ENCODE results near the gene SAAL1. TPM values are rescaled to one million over a fixed set of nuclear protein-coding genes. Genes with fewer than 3 reads are reported as not detected.

SAAL1 gene
- total RNA-seq, 2 experiments from 2014 or later = 32.2 to 52.3 TPM

DNA sequence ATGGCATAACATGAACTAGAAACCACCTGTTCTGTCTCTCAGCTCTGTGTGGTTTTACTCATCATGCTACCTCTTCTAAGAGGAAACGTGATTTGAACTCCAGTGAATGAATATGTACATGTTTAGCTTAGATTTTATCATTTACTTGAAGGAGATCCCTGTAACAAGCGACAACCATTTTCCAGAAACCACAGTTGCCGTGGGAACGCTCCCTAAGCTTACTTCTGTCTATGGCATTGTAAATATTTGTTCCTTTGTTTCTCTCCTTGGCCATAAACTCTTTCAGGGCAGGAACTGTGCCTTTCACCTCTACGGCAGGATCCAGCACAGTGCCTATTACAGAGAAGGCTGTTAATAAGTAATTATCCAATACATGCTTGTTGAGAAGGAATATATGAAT is 42.8 kb downstream of the SAAL1 start:
- Histone ChIP-seq H3K4me1 (ENCODE audit: insufficient read depth, low read length, poor library complexity, severe bottlenecking) (peaks cover 17% of the 10 kb centered on the region), H3K27ac (ENCODE audit: low read depth, low read length, poor library complexity, severe bottlenecking) (no peak overlapping the region), H2AFZ (ENCODE audit: low read length) (no peak overlapping the region), H3K9me3 (ENCODE audit: low read length) (no peaks in the 10 kb centered on the region), H3K36me3 (ENCODE audit: insufficient read depth, low read length) (no peaks in the 10 kb centered on the region), H3K79me2 (ENCODE audit: insufficient read depth, low read depth, low read length) (no peaks in the 10 kb centered on the region), H3K4me2 (ENCODE audit: low read length) (no peak overlapping the region), H4K20me1 (ENCODE audit: insufficient read depth, low read length) (no peaks in the 10 kb centered on the region), H3K9me2 (ENCODE audit: insufficient read depth, low read length) (no peaks in the 10 kb centered on the region), H3K4me3 (ENCODE audit: low read depth, low read length, poor library complexity, severe bottlenecking) (no peak overlapping the region)
- no peak for TF ChIP-seq EZH2phosphoT487 (IDR thresholded peaks at IDR 0.05; ENCODE audit: borderline replicate concordance, low read depth, low read length)
- TF ChIP-seq, protein P1, sequence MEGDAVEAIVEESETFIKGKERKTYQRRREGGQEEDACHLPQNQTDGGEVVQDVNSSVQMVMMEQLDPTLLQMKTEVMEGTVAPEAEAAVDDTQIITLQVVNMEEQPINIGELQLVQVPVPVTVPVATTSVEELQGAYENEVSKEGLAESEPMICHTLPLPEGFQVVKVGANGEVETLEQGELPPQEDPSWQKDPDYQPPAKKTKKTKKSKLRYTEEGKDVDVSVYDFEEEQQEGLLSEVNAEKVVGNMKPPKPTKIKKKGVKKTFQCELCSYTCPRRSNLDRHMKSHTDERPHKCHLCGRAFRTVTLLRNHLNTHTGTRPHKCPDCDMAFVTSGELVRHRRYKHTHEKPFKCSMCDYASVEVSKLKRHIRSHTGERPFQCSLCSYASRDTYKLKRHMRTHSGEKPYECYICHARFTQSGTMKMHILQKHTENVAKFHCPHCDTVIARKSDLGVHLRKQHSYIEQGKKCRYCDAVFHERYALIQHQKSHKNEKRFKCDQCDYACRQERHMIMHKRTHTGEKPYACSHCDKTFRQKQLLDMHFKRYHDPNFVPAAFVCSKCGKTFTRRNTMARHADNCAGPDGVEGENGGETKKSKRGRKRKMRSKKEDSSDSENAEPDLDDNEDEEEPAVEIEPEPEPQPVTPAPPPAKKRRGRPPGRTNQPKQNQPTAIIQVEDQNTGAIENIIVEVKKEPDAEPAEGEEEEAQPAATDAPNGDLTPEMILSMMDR (conservative IDR thresholded peaks at IDR 0.05; ENCODE audit: low read length) = no peak
- ChIA-PET POLR2A (no interaction called here), CTCF (ENCODE audit: unreplicated experiment) (no interaction called here)
- DNase-seq (ENCODE audit: low spot score) = no peak
- intact Hi-C loops (cut with micrococcal nuclease; ENCODE audit: unreplicated experiment) = no loop called here
- BruUV-seq (replicated peaks) = no TSS peak

DNA sequence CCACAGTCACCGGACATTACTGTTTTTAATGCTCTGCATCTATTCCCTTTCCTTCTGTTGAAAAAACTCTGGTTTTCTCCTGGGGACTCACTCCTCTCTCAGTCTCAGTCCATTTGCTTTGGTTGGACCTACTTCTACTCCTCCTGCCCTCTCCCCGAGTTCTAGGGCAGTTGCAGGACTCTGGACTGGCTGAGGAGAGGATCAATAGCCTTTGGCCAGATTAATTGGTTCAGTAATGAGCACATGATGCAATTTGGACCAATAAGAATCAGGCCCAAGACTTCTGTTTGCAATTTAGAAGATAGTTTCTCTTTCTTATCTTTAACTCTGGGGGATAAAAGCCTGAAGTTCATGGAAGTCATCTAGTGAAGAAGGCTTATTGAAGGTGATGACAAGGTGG is 44.5 kb downstream of the SAAL1 start:
- BruUV-seq (replicated peaks) = no TSS peak
- ChIA-PET CTCF (ENCODE audit: unreplicated experiment) (no interaction called here), POLR2A (no interaction called here)

GRCh38 chr11:18056561-18057181 is 49.2 kb downstream of the SAAL1 start:
- BruUV-seq (replicated peaks) = no TSS peak
- no peak for TF ChIP-seq EZH2phosphoT487 (IDR thresholded peaks at IDR 0.05; ENCODE audit: borderline replicate concordance, low read depth, low read length)
- TF ChIP-seq, protein P1 (conservative IDR thresholded peaks at IDR 0.05; ENCODE audit: low read length) = no peak
- ChIA-PET CTCF (ENCODE audit: unreplicated experiment) (no interaction called here), POLR2A (no interaction called here)
- Histone ChIP-seq H3K36me3 (ENCODE audit: insufficient read depth, low read length) (no peaks in the 10 kb centered on the region), H4K20me1 (ENCODE audit: insufficient read depth, low read length) (no peaks in the 10 kb centered on the region), H3K4me3 (ENCODE audit: low read depth, low read length, poor library complexity, severe bottlenecking) (no peak overlapping the region), H3K79me2 (ENCODE audit: insufficient read depth, low read depth, low read length) (no peaks in the 10 kb centered on the region), H3K4me1 (ENCODE audit: insufficient read depth, low read length, poor library complexity, severe bottlenecking) (peaks cover 5% of the 10 kb centered on the region), H3K9me2 (ENCODE audit: insufficient read depth, low read length) (no peaks in the 10 kb centered on the region), H3K4me2 (ENCODE audit: low read length) (no peak overlapping the region), H3K27ac (ENCODE audit: low read depth, low read length, poor library complexity, severe bottlenecking) (no peak overlapping the region), H3K9me3 (ENCODE audit: low read length) (no peaks in the 10 kb centered on the region), H2AFZ (ENCODE audit: low read length) (no peak overlapping the region)
- intact Hi-C loops (cut with micrococcal nuclease; ENCODE audit: unreplicated experiment) = no loop called here
- no peak for DNase-seq (ENCODE audit: low spot score)

More for the DNA sequence above, 44.5 kb downstream of the SAAL1 start:
- no peak overlapping the region for H3K4me3 ChIP-seq (ENCODE audit: low read depth, low read length, poor library complexity, severe bottlenecking)
- peaks cover 17% of the 10 kb centered on the region for H3K4me1 ChIP-seq (ENCODE audit: insufficient read depth, low read length, poor library complexity, severe bottlenecking)
- TF ChIP-seq, protein P1 (conservative IDR thresholded peaks at IDR 0.05; ENCODE audit: low read length) = no peak
- TF ChIP-seq EZH2phosphoT487 (IDR thresholded peaks at IDR 0.05; ENCODE audit: borderline replicate concordance, low read depth, low read length) = no peak
- no peak overlapping the region for H3K4me2 ChIP-seq (ENCODE audit: low read length)
- intact Hi-C loops (cut with micrococcal nuclease; ENCODE audit: unreplicated experiment) = no loop called here
- no peaks in the 10 kb centered on the region for H3K79me2 ChIP-seq (ENCODE audit: insufficient read depth, low read depth, low read length)
- no peaks in the 10 kb centered on the region for H4K20me1 ChIP-seq (ENCODE audit: insufficient read depth, low read length)
- no peaks in the 10 kb centered on the region for H3K9me3 ChIP-seq (ENCODE audit: low read length)
- no peak for DNase-seq (ENCODE audit: low spot score)
- no peak overlapping the region for H2AFZ ChIP-seq (ENCODE audit: low read length)
- no peak overlapping the region for H3K27ac ChIP-seq (ENCODE audit: low read depth, low read length, poor library complexity, severe bottlenecking)
- H3K36me3 ChIP-seq (ENCODE audit: insufficient read depth, low read length) = no peaks in the 10 kb centered on the region
- no peaks in the 10 kb centered on the region for H3K9me2 ChIP-seq (ENCODE audit: insufficient read depth, low read length)
